OCI-LY7 (cell line): ENCODE measurements around the gene IMMT. TPM values are rescaled to one million over a fixed set of nuclear protein-coding genes. Genes with fewer than 3 reads are reported as not detected.

Source experiments
- BruUV-seq: library from RNA; stranded (reverse); fragments of 400-500 nt; replicated peaks from 2 replicates; lab custom pipeline; 2021; lab: Mats Ljungman, UMichigan
- CTCF ChIA-PET: fragments of 300-600 bp; sonication (Branson Sonifier 250); formaldehyde crosslinking; loops from one replicate; lab custom pipeline; 2022; ENCODE audit warnings: antibody characterized with exemption; ENCODE audit not compliant: unreplicated experiment; lab: Charles Lee
- POLR2A ChIA-PET: fragments of 300-600 bp; sonication (Branson Sonifier 250); formaldehyde crosslinking; loops from one replicate; lab custom pipeline; 2022; ENCODE audit warnings: antibody characterized with exemption; lab: Charles Lee
- DNase-seq: peaks from one replicate; pipeline ENCODE4 v3.0.0-alpha.2; 2015; ENCODE audit warnings: low spot score
- H2AFZ ChIP-seq: fragments of 200-600 bp; sonication (generic), shearing (Covaris generic); 2 replicates; pipeline ENCODE4 v1.6.1; 2014; ENCODE audit warnings: mild to moderate bottlenecking, antibody characterized with exemption, low read length, moderate library complexity
- H3K27ac ChIP-seq: fragments of 200-600 bp; sonication (generic); 2 replicates; pipeline ENCODE4 v1.5.1; 2014; ENCODE audit warnings: mixed run types, low read depth, mild to moderate bottlenecking, moderate library complexity, low read length, inconsistent platforms; ENCODE audit not compliant: poor library complexity, severe bottlenecking
- H3K36me3 ChIP-seq: fragments of 200-600 bp; sonication (generic); 2 replicates; pipeline ENCODE4 v1.6.1; 2014; ENCODE audit warnings: mild to moderate bottlenecking, antibody characterized with exemption, low read length, moderate library complexity, mixed read lengths; ENCODE audit not compliant: insufficient read depth
- H3K4me1 ChIP-seq: fragments of 200-600 bp; sonication (generic); 2 replicates; pipeline ENCODE4 v1.5.1; 2014; ENCODE audit warnings: mild to moderate bottlenecking, low read length; ENCODE audit not compliant: insufficient read depth, poor library complexity, severe bottlenecking
- H3K4me2 ChIP-seq: fragments of 200-600 bp; sonication (generic); 2 replicates; pipeline ENCODE4 v1.6.1; 2014; ENCODE audit warnings: mild to moderate bottlenecking, low read length
- H3K4me3 ChIP-seq: fragments of 200-600 bp; sonication (generic); 2 replicates; pipeline ENCODE4 v1.5.1; 2014; ENCODE audit warnings: mild to moderate bottlenecking, low read depth, low read length; ENCODE audit not compliant: poor library complexity, severe bottlenecking
- H3K79me2 ChIP-seq: fragments of 200-600 bp; sonication (generic); 2 replicates; pipeline ENCODE4 v1.6.1; 2016; ENCODE audit warnings: low read depth, mild to moderate bottlenecking, low read length, moderate library complexity, mixed read lengths; ENCODE audit not compliant: insufficient read depth
- H3K9me2 ChIP-seq: fragments of 200-600 bp; sonication (generic); 2 replicates; pipeline ENCODE4 v1.6.1; 2016; ENCODE audit warnings: mild to moderate bottlenecking, low read length, mixed read lengths; ENCODE audit not compliant: insufficient read depth
- H3K9me3 ChIP-seq: fragments of 200-600 bp; sonication (generic); 2 replicates; pipeline ENCODE4 v1.6.1; 2014; ENCODE audit warnings: mild to moderate bottlenecking, mixed run types, low read length, mixed read lengths
- H4K20me1 ChIP-seq: fragments of 200-600 bp; sonication (generic); 2 replicates; pipeline ENCODE4 v1.6.1; 2014; ENCODE audit warnings: mild to moderate bottlenecking, antibody characterized with exemption, low read length, moderate library complexity, mixed read lengths; ENCODE audit not compliant: insufficient read depth
- CTCF ChIP-seq: fragments of 200-600 bp; sonication (generic); conservative IDR thresholded peaks from 2 replicates; pipeline ENCODE4 v1.5.1; 2014; ENCODE audit warnings: mild to moderate bottlenecking, antibody characterized with exemption, low read length, moderate library complexity, mixed read lengths
- EZH2phosphoT487 ChIP-seq: fragments of 200-600 bp; sonication (generic); IDR thresholded peaks from 2 replicates; pipeline ENCODE4 v1.6.1; 2018; ENCODE audit warnings: low read depth, borderline replicate concordance, mild to moderate bottlenecking, mixed run types, antibody characterized with exemption, low read length, moderate library complexity, mixed read lengths
- intact Hi-C: fragments of 100-400 bp; cut with micrococcal nuclease; formaldehyde crosslinking; loops from one replicate; pipeline ENCODE4 v1.10.0; 2022; ENCODE audit not compliant: unreplicated experiment
- total RNA-seq, 2 experiments: library from RNA; depleted of rRNA in 1 of 2; stranded (reverse); fragments of >200 nt in 1 of 2; shearing (Covaris generic) in 1 of 2; gene quantifications; 2 replicates each; pipeline ENCODE4 v1.2.3, GENCODE V29; 2014 to 2022

Gene IMMT
- total RNA-seq, 2 experiments from 2014 or later, result 77.3 to 128 TPM

- H3K4me1 ChIP-seq, result peaks cover 59% of the 10 kb centered on the region
- H3K4me2 ChIP-seq, result no peak overlapping the region
- ChIA-PET CTCF (no interaction called here), POLR2A (interaction anchor here (0.5 to 1.4 kb wide), 2 partner anchors 27 to 570 kb away, joined by 3 to 6 read pairs; no protein-coding TSS in a partner anchor)
- H3K79me2 ChIP-seq, result no peaks in the 10 kb centered on the region
- BruUV-seq, result no TSS peak
- H3K9me3 ChIP-seq, result no peaks in the 10 kb centered on the region
- intact Hi-C loops, result loop anchor here (10.0 kb wide), 1 partner anchor 217 kb away; the partner anchor contains the start of gene KDM3A
- H2AFZ ChIP-seq, result peak overlapping the region; percentile 11; the same call in 1 of the 2 replicates
- H4K20me1 ChIP-seq, result no peaks in the 10 kb centered on the region
- no peak for TF ChIP-seq CTCF
- TF ChIP-seq EZH2phosphoT487, result no peak
- H3K4me3 ChIP-seq, result no peak overlapping the region
- no peak for DNase-seq
- H3K9me2 ChIP-seq, result no peaks in the 10 kb centered on the region
- no peak overlapping the region for H3K27ac ChIP-seq
- no peaks in the 10 kb centered on the region for H3K36me3 ChIP-seq
Measured at GRCh38 chr2:86227685-86228084, 32.4 kb upstream of the IMMT start.

GRCh38 chr2:86226636-86227520 is 31.6 kb upstream of the IMMT start:
- intact Hi-C loops, result loop anchor here (10.0 kb wide), 1 partner anchor 218 kb away; the partner anchor contains the start of gene KDM3A
- H2AFZ ChIP-seq, result no peak overlapping the region
- no peaks in the 10 kb centered on the region for H3K36me3 ChIP-seq
- TF ChIP-seq EZH2phosphoT487, result no peak
- no peak for TF ChIP-seq CTCF
- H3K9me2 ChIP-seq, result no peaks in the 10 kb centered on the region
- H3K79me2 ChIP-seq, result no peaks in the 10 kb centered on the region
- no peaks in the 10 kb centered on the region for H4K20me1 ChIP-seq
- H3K4me2 ChIP-seq, result peak overlapping the region; percentile 33; the same call in 1 of the 2 replicates
- POLR2A ChIA-PET, result interaction anchor here (0.6 to 1.4 kb wide), 2 partner anchors 12 to 26 kb away, joined by 3 to 5 read pairs; no protein-coding TSS in a partner anchor
- no TSS peak for BruUV-seq
- no peak overlapping the region for H3K27ac ChIP-seq
- DNase-seq, result no peak
- peaks cover 59% of the 10 kb centered on the region for H3K4me1 ChIP-seq
- CTCF ChIA-PET, result no interaction called here
- no peak overlapping the region for H3K4me3 ChIP-seq
- no peaks in the 10 kb centered on the region for H3K9me3 ChIP-seq
